AG04450 (cell line): Measurements from ENCODE around the gene SPRYD4. TPM values are rescaled to one million over a fixed set of nuclear protein-coding genes. Genes with fewer than 3 reads are reported as not detected.
"Not testable (repeated sequence)": the region's sequence is repeated elsewhere in the genome, so short reads cannot be mapped to it uniquely, and the experiment has no call there.

Experiments
- CTCF ChIA-PET: fragments of 300-600, 350-600 bp; formaldehyde crosslinking; extraction: SDS; loops from one replicate; lab custom pipeline; 2022; ENCODE audit warnings: antibody characterized with exemption, inconsistent platforms; lab: Charles Lee
- POLR2A ChIA-PET: fragments of 350-600 bp; formaldehyde crosslinking; extraction: SDS; loops from one replicate; lab custom pipeline; 2021; ENCODE audit warnings: antibody characterized with exemption, inconsistent platforms; lab: Yijun Ruan, JAX
- DNase-seq: peaks from one replicate; pipeline ENCODE4 v3.0.0-alpha.2; 2011; ENCODE audit warnings: low read depth, low spot score
- H3K27ac ChIP-seq: one replicate; pipeline ENCODE4 v1.5.1; 2012; ENCODE audit warnings: low read depth, low read length, control low read depth
- H3K27me3 ChIP-seq: one replicate; pipeline ENCODE4 v1.6.0; 2012; ENCODE audit warnings: low read length; ENCODE audit not compliant: control insufficient read depth, insufficient read depth
- H3K4me3 ChIP-seq: 2 replicates; pipeline ENCODE4 v1.5.1; 2011; ENCODE audit warnings: mild to moderate bottlenecking, low read depth, low read length, control low read depth
- H3K9me3 ChIP-seq: 2 replicates; pipeline ENCODE4 v1.5.1; 2012; ENCODE audit warnings: low read length; ENCODE audit not compliant: control insufficient read depth, insufficient read depth
- polyA plus RNA-seq: library from polyadenylated mRNA; depleted of rRNA; stranded (reverse); fragments of >200 nt; gene quantifications from 2 replicates; pipeline ENCODE4 v1.2.3, GENCODE V29; 2011
- TF ChIP-seq, protein P1 (sequence below): IDR thresholded peaks from 2 replicates; pipeline ENCODE4 v1.5.1; 2011; ENCODE audit warnings: low read depth, low read length, control low read depth, inconsistent platforms

SPRYD4 gene
- polyA plus RNA-seq, 1 experiment: 2.0 TPM

DNA sequence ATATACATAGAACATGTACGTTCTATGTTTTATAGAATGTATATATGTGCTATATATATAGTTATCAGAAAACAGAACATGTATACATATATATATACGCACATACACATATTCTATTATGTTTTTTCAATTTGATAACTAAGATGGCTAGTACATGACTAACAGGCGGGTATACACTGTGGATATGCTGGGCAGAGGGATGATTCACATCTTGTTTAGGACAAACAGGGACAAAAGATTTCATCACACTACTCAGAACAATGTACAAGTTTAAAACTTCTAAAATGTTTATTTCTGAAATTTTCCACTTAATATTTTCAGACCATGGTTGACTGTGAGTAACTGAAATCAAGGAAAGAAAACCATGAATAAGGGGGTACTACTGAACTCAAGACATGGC, 36.5 kb upstream of the SPRYD4 start:
- Histone ChIP-seq H3K27ac (no peak overlapping the region), H3K4me3 (no peak overlapping the region), H3K27me3 (no peaks in the 10 kb centered on the region), H3K9me3 (no peaks in the 10 kb centered on the region)
- TF ChIP-seq, protein P1, sequence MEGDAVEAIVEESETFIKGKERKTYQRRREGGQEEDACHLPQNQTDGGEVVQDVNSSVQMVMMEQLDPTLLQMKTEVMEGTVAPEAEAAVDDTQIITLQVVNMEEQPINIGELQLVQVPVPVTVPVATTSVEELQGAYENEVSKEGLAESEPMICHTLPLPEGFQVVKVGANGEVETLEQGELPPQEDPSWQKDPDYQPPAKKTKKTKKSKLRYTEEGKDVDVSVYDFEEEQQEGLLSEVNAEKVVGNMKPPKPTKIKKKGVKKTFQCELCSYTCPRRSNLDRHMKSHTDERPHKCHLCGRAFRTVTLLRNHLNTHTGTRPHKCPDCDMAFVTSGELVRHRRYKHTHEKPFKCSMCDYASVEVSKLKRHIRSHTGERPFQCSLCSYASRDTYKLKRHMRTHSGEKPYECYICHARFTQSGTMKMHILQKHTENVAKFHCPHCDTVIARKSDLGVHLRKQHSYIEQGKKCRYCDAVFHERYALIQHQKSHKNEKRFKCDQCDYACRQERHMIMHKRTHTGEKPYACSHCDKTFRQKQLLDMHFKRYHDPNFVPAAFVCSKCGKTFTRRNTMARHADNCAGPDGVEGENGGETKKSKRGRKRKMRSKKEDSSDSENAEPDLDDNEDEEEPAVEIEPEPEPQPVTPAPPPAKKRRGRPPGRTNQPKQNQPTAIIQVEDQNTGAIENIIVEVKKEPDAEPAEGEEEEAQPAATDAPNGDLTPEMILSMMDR: no peak
- no peak for DNase-seq
- ChIA-PET CTCF (no interaction called here), POLR2A (no interaction called here)

- DNase-seq: no peak
- POLR2A ChIA-PET: no interaction called here
- TF ChIP-seq, protein P1: no peak
- Histone ChIP-seq H3K27ac (no peak overlapping the region), H3K9me3 (no peaks in the 10 kb centered on the region), H3K4me3 (no peak overlapping the region), H3K27me3 (no peaks in the 10 kb centered on the region)
- CTCF ChIA-PET: interaction anchor here (1.6 kb wide), 1 partner anchor 30 kb away, joined by 5 read pairs; no protein-coding TSS in a partner anchor
Observed at GRCh38 chr12:56434828-56435227, 33.5 kb upstream of the SPRYD4 start.

DNA sequence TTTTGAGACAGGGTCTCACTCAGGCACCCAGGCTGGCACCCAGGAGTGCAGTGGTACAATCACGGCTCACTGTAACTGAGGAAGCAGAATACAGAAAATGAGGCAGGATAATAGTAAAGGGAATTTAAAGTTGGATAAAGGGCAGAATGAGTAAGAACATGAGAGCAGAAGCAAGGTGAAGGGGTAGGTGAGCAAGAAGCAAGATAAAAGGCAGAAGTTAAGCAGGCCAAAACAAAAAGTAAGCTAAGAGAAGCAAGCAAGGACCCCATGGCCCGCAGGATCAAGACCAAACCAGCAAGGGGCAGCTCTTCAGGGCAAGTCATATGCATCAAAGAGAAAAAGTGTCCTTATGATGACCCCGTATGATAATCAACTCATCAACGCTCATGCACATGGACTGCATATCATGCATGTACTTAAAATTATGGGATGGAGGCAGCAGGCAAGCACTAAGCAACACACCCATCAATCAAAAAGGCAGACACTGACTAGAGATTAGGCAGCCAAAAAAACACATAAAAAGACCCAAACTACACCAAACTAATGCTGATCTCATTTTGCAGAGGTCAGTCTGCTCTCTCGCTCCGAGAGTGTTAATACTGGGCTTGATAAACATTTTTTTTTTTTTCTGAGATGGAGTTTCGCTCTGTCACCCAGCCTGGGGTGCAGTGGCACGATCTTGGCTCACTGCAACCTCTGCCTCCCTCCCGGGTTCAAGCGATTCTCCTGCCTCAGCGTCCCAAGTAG, 30.8 kb upstream of the SPRYD4 start:
- H3K9me3 ChIP-seq: no peaks in the 10 kb centered on the region
- H3K4me3 ChIP-seq: no peak overlapping the region
- POLR2A ChIA-PET: no interaction called here
- TF ChIP-seq, protein P1: no peak
- no peak overlapping the region for H3K27ac ChIP-seq
- no peaks in the 10 kb centered on the region for H3K27me3 ChIP-seq
- DNase-seq: no peak
- CTCF ChIA-PET: no interaction called here

DNA sequence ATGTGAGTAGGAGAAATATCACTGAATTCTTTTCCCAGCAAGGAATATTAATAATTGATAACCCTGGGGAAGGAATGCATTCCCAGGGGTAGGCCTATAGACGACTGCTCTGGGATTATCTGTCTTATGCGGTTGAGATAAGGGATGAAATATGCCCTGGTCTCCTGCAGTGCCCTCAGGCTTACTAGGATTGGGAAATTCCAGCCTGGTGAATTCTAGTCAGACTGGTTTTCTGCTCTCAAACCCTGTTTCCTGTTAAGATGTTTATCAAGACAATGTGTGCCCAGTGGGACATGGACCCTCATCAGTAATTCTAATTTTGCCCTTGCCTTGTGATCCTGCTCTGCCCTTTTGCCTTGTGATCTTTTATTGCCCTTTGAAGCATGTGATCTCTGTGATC, 25.2 kb upstream of the SPRYD4 start:
- H3K27ac ChIP-seq, DNase-seq, CTCF ChIA-PET, H3K27me3 ChIP-seq, POLR2A ChIA-PET, H3K9me3 ChIP-seq, H3K4me3 ChIP-seq: not testable (repeated sequence)

- Histone ChIP-seq H3K27me3 (peaks cover 8% of the 10 kb centered on the region), H3K27ac (peak within 1 kb of the TSS; percentile 68), H3K9me3 (no peaks in the 10 kb centered on the region), H3K4me3 (peak within 1 kb of the TSS; percentile 83)
- TF ChIP-seq, protein P1: peak; percentile 12; the same call in 1 of the 2 replicates
- DNase-seq: peak; percentile 51
- CTCF ChIA-PET: interaction anchor here (0.5 to 3.4 kb wide), 5 partner anchors 12 to 188 kb away, joined by 4 to 24 read pairs (median 4); no protein-coding TSS in a partner anchor
- POLR2A ChIA-PET: interaction anchor here (0.6 to 2.0 kb wide), 9 partner anchors 15 to 191 kb away, joined by 3 to 18 read pairs (median 5); partner anchors contain the start of genes ANKRD52, CNPY2, PAN2 and RBMS2
Observed at GRCh38 chr12:56448860-56449621, 19.3 kb upstream of the SPRYD4 start, which contains the start of gene TIMELESS. TSS of gene TIMELESS (minus strand) at chr12:56449426. CDS start at chr12:56434170, 15,256 bp downstream.
